Measurements from ENCODE around the gene KLK8. TPM values are rescaled to one million over a fixed set of nuclear protein-coding genes. Genes with fewer than 3 reads are reported as not detected.
"Not testable (repeated sequence)": the region's sequence is repeated elsewhere in the genome, so short reads cannot be mapped to it uniquely, and the experiment has no call there.

The KLK8 gene
- total RNA-seq, 1 donor from 2014 or later: 3.1 TPM

- Histone ChIP-seq H3K27me3 (ENCODE audit: control insufficient read depth, insufficient read depth, low read length) (no peaks in the 10 kb centered on the region), H3K36me3 (ENCODE audit: control insufficient read depth, insufficient read depth, low read length) (no peaks in the 10 kb centered on the region), H3K4me3 (ENCODE audit: low read depth, low read length) (no peak overlapping the region)
- no peak for DNase-seq (ENCODE audit: low read depth)
- no peak for TF ChIP-seq CTCF (IDR thresholded peaks at IDR 0.05; ENCODE audit: insufficient read depth, low read length, poor library complexity, severe bottlenecking)
Observed at GRCh38 chr19:50974702-50975556, 26.5 kb downstream of the KLK8 start.

- no peaks in the 10 kb centered on the region for H3K36me3 ChIP-seq (ENCODE audit: control insufficient read depth, insufficient read depth, low read length)
- no peaks in the 10 kb centered on the region for H3K27me3 ChIP-seq (ENCODE audit: control insufficient read depth, insufficient read depth, low read length)
- TF ChIP-seq CTCF (IDR thresholded peaks at IDR 0.05; ENCODE audit: insufficient read depth, low read length, poor library complexity, severe bottlenecking): no peak
- DNase-seq (ENCODE audit: low read depth): no peak
- H3K4me3 ChIP-seq (ENCODE audit: low read depth, low read length): no peak overlapping the region
Observed at GRCh38 chr19:50972795-50973376, 28.5 kb downstream of the KLK8 start.

- not testable (repeated sequence) for H3K27me3 ChIP-seq (ENCODE audit: control insufficient read depth, insufficient read depth, low read length); DNase-seq (ENCODE audit: low read depth); H3K36me3 ChIP-seq (ENCODE audit: control insufficient read depth, insufficient read depth, low read length); H3K4me3 ChIP-seq (ENCODE audit: low read depth, low read length)
Observed at GRCh38 chr19:50969810-50970209, 31.6 kb downstream of the KLK8 start.

GRCh38 chr19:50969413-50969760 is 32.0 kb downstream of the KLK8 start, which contains the start of gene KLK6:
Gene KLK6, minus strand, starts transcription at chr19:50969591. Its CDS starts 1,487 bp downstream, at chr19:50968104.
- DNase-seq (ENCODE audit: low read depth): no peak
- H3K36me3 ChIP-seq (ENCODE audit: control insufficient read depth, insufficient read depth, low read length): no peaks in the 10 kb centered on the region
- no peaks in the 10 kb centered on the region for H3K27me3 ChIP-seq (ENCODE audit: control insufficient read depth, insufficient read depth, low read length)
- no peak for TF ChIP-seq CTCF (IDR thresholded peaks at IDR 0.05; ENCODE audit: insufficient read depth, low read length, poor library complexity, severe bottlenecking)
- peak within 1 kb of the TSS; percentile 9 for H3K4me3 ChIP-seq (ENCODE audit: low read depth, low read length)

- no peak for DNase-seq (ENCODE audit: low read depth)
- no peaks in the 10 kb centered on the region for H3K27me3 ChIP-seq (ENCODE audit: control insufficient read depth, insufficient read depth, low read length)
Observed at GRCh38 chr19:50968716-50969412, 32.5 kb downstream of the KLK8 start.

More at GRCh38 chr19:50968716-50969412, 32.5 kb downstream of the KLK8 start:
- Histone ChIP-seq H3K4me3 (ENCODE audit: low read depth, low read length) (peak overlapping the region; percentile 9), H3K36me3 (ENCODE audit: control insufficient read depth, insufficient read depth, low read length) (no peaks in the 10 kb centered on the region)
- no peak for TF ChIP-seq CTCF (IDR thresholded peaks at IDR 0.05; ENCODE audit: insufficient read depth, low read length, poor library complexity, severe bottlenecking)
